OCI-M1 (cell line): ENCODE data around the gene RPS5.
A peak's percentile ranks its signal among the peaks of the same experiment; 100 is the strongest.
"Not testable (repeated sequence)": the region's sequence is repeated elsewhere in the genome, so short reads cannot be mapped to it uniquely, and the experiment has no call there.

ENCODE experiments used
- DNase-seq: peaks from one replicate; lab custom pipeline; 2025; lab: John Stamatoyannopoulos, UW

The RPS5 gene

GRCh38 chr19:58356766-58357480 is 30.1 kb upstream of the RPS5 start:
- DNase-seq: no peak

GRCh38 chr19:58357481-58358145 is 29.5 kb upstream of the RPS5 start:
- no peak for DNase-seq

- DNase-seq: no peak
These were observed 25.2 kb upstream of the RPS5 start for GRCh38 chr19:58361900-58362271.

GRCh38 chr19:58362272-58362994 is 24.6 kb upstream of the RPS5 start, which contains the start of gene ZNF497:
Gene ZNF497 (minus strand): TSS chr19:58362751. CDS start chr19:58357635, 5,116 bp downstream.
- peak; percentile 99 for DNase-seq

- DNase-seq: peak; percentile 54
These were observed 22.9 kb upstream of the RPS5 start for GRCh38 chr19:58364146-58364545.

- no peak for DNase-seq
These were observed 20.3 kb upstream of the RPS5 start for GRCh38 chr19:58366585-58367430.

GRCh38 chr19:58367698-58368454 is 19.2 kb upstream of the RPS5 start:
- no peak for DNase-seq

GRCh38 chr19:58368561-58369360 is 18.3 kb upstream of the RPS5 start:
- DNase-seq: no peak

- DNase-seq: peak; percentile 18
These were observed 14.5 kb upstream of the RPS5 start for GRCh38 chr19:58372311-58373133.

GRCh38 chr19:58374200-58374599 is 12.9 kb upstream of the RPS5 start:
- no peak for DNase-seq

GRCh38 chr19:58376724-58377123 is 10.3 kb upstream of the RPS5 start:
- DNase-seq: not testable (repeated sequence)

GRCh38 chr19:58379246-58379645 is 7.8 kb upstream of the RPS5 start:
- DNase-seq: no peak

- no peak for DNase-seq
These were observed 6.9 kb upstream of the RPS5 start for GRCh38 chr19:58380037-58380661.

- DNase-seq: peak; percentile 100
These were observed 6.2 kb upstream of the RPS5 start, which contains the start of gene ZNF837 for GRCh38 chr19:58380662-58381459. Gene ZNF837 (minus strand): TSS chr19:58381030. CDS start chr19:58369332, 11,698 bp downstream.

GRCh38 chr19:58381460-58382212 is 5.4 kb upstream of the RPS5 start:
- peak; percentile 62 for DNase-seq

- no peak for DNase-seq
These were observed 4.0 kb upstream of the RPS5 start for GRCh38 chr19:58382997-58383603.
